ENCODE measurements around the gene CRMP1. TPM values are rescaled to one million over a fixed set of nuclear protein-coding genes. Genes with fewer than 3 reads are reported as not detected.

Gene CRMP1
- polyA plus RNA-seq, 1 donor (not counting 4 experiments of a cell fraction or from before 2014, with no cell fraction given) = 0.03 TPM

DNA sequence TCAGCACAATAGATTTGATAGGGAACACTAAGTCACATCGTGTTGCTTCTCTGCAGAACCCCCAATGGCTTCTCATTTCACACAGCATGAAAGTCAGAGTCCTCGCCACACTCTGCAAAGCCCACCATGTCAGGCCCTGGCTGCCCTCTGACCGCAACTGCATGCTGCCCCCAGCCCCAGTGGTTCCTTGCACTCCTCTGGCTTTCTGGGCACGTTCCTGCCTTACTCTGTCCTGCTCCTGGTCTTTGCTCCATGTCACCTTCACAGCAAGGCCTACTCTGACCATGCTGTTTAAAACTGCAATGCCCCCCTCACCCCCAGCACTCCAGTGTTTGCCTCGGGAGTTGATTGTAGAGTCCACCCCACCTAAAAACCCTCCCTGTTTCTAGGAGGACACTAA lies 103.7 kb downstream of the CRMP1 start:
- FAIRE-seq = no peak
- Histone ChIP-seq H3K27ac (ENCODE audit: control insufficient read depth, insufficient read depth, low read length) (no peak overlapping the region), H3K4me3 (ENCODE audit: control insufficient read depth in 2 of 3, extremely low read depth in 1 of 3, insufficient read depth in 2 of 3, low read depth in 1 of 3, low read length in 3 of 3) (no peak overlapping the region), H2AFZ (ENCODE audit: control insufficient read depth, low read length) (no peak overlapping the region), H3K4me1 (ENCODE audit: control insufficient read depth, extremely low read depth, insufficient read depth, low read length) (no peaks in the 10 kb centered on the region), H3K36me3 (ENCODE audit: control insufficient read depth in 2 of 2, extremely low read depth in 1 of 2, insufficient read depth in 2 of 2, low read length in 2 of 2) (peaks cover 21 to 24% of the 10 kb centered on the region in 2 experiments), H3K9me1 (ENCODE audit: control insufficient read depth, extremely low read depth, insufficient read depth, low read length) (no peaks in the 10 kb centered on the region), H3K9ac (ENCODE audit: control insufficient read depth, extremely low read depth, insufficient read depth, low read length) (no peak overlapping the region), H4K20me1 (ENCODE audit: control insufficient read depth, extremely low read depth, insufficient read depth, low read length) (no peaks in the 10 kb centered on the region), H3K9me3 (ENCODE audit: control insufficient read depth, low read depth, low read length) (no peaks in the 10 kb centered on the region), H3K79me2 (ENCODE audit: control insufficient read depth, insufficient read depth, low read length) (no peaks in the 10 kb centered on the region), H3K4me2 (ENCODE audit: control insufficient read depth, extremely low read depth, insufficient read depth, low read depth, low read length) (no peak overlapping the region), H3K27me3 (ENCODE audit: control insufficient read depth, extremely low read depth, insufficient read depth, low read length) (no peaks in the 10 kb centered on the region)
- TF ChIP-seq, protein P1, sequence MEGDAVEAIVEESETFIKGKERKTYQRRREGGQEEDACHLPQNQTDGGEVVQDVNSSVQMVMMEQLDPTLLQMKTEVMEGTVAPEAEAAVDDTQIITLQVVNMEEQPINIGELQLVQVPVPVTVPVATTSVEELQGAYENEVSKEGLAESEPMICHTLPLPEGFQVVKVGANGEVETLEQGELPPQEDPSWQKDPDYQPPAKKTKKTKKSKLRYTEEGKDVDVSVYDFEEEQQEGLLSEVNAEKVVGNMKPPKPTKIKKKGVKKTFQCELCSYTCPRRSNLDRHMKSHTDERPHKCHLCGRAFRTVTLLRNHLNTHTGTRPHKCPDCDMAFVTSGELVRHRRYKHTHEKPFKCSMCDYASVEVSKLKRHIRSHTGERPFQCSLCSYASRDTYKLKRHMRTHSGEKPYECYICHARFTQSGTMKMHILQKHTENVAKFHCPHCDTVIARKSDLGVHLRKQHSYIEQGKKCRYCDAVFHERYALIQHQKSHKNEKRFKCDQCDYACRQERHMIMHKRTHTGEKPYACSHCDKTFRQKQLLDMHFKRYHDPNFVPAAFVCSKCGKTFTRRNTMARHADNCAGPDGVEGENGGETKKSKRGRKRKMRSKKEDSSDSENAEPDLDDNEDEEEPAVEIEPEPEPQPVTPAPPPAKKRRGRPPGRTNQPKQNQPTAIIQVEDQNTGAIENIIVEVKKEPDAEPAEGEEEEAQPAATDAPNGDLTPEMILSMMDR (optimal IDR thresholded peaks at IDR 0.05 in 1 of 3, IDR thresholded peaks at IDR 0.05 in 1 of 3, conservative IDR thresholded peaks at IDR 0.05 in 1 of 3; ENCODE audit: extremely low read depth in 1 of 3, insufficient read depth in 2 of 3, low read length in 3 of 3) = no peak
- no peak for TF ChIP-seq EZH2 (IDR thresholded peaks at IDR 0.05; ENCODE audit: low read length)
- dilution Hi-C loops (cut with MboI; ENCODE audit: extremely low pct_ligation_motif_present, low sequenced_read_pairs) = no loop called here
- no peak for DNase-seq (ENCODE audit: low read depth, low spot score)

DNA sequence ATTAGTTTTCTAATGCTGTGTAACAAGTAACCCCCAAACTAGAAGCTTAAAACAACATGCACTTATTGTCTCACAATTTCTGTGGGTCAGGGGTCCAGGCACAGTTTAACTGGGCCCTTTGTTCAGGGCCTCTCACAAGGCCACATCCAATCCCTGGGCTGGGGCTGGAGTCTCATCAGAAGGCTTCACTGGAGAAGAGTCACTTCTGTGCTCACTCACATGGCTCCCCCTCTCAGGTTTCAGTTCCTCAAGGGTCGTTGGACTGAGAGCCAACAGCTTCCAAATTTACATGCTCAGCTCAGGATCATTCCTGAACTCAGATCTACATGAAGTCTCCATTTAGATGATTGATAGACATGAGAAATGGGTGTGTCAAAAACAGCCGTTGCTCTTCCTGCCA lies 104.7 kb downstream of the CRMP1 start:
- Histone ChIP-seq H2AFZ (ENCODE audit: control insufficient read depth, low read length) (no peak overlapping the region), H3K4me3 (ENCODE audit: control insufficient read depth in 2 of 3, extremely low read depth in 1 of 3, insufficient read depth in 2 of 3, low read depth in 1 of 3, low read length in 3 of 3) (no peak overlapping the region), H3K9me3 (ENCODE audit: control insufficient read depth, low read depth, low read length) (no peaks in the 10 kb centered on the region), H3K9me1 (ENCODE audit: control insufficient read depth, extremely low read depth, insufficient read depth, low read length) (no peaks in the 10 kb centered on the region), H3K9ac (ENCODE audit: control insufficient read depth, extremely low read depth, insufficient read depth, low read length) (no peak overlapping the region), H3K79me2 (ENCODE audit: control insufficient read depth, insufficient read depth, low read length) (no peaks in the 10 kb centered on the region), H4K20me1 (ENCODE audit: control insufficient read depth, extremely low read depth, insufficient read depth, low read length) (no peaks in the 10 kb centered on the region), H3K27me3 (ENCODE audit: control insufficient read depth, extremely low read depth, insufficient read depth, low read length) (no peaks in the 10 kb centered on the region), H3K36me3 (ENCODE audit: control insufficient read depth in 2 of 2, extremely low read depth in 1 of 2, insufficient read depth in 2 of 2, low read length in 2 of 2) (peaks cover 21 to 27% of the 10 kb centered on the region in 2 experiments), H3K4me2 (ENCODE audit: control insufficient read depth, extremely low read depth, insufficient read depth, low read depth, low read length) (no peak overlapping the region), H3K4me1 (ENCODE audit: control insufficient read depth, extremely low read depth, insufficient read depth, low read length) (no peaks in the 10 kb centered on the region), H3K27ac (ENCODE audit: control insufficient read depth, insufficient read depth, low read length) (no peak overlapping the region)
- TF ChIP-seq EZH2 (IDR thresholded peaks at IDR 0.05; ENCODE audit: low read length) = no peak
- TF ChIP-seq, protein P1 (optimal IDR thresholded peaks at IDR 0.05 in 1 of 3, IDR thresholded peaks at IDR 0.05 in 1 of 3, conservative IDR thresholded peaks at IDR 0.05 in 1 of 3; ENCODE audit: extremely low read depth in 1 of 3, insufficient read depth in 2 of 3, low read length in 3 of 3) = no peak
- dilution Hi-C loops (cut with MboI; ENCODE audit: extremely low pct_ligation_motif_present, low sequenced_read_pairs) = no loop called here
- DNase-seq (ENCODE audit: low read depth, low spot score) = no peak
- FAIRE-seq = no peak

Measured in keratinocyte (primary cell).